HG02840 (cell line): ENCODE measurements around the gene DTL.

Experiments
- ATAC-seq: cut with Tn5 transposase; IDR thresholded peaks from one replicate; pipeline ENCODE4 v1.9.1; 2021; ENCODE audit warnings: mild to moderate bottlenecking, moderate library complexity, moderate number of reproducible peaks; ENCODE audit not compliant: unreplicated experiment, low FRiP score

DTL gene

GRCh38 chr1:212121779-212122178 lies 86.2 kb downstream of the DTL start:
- ATAC-seq: no peak

DNA sequence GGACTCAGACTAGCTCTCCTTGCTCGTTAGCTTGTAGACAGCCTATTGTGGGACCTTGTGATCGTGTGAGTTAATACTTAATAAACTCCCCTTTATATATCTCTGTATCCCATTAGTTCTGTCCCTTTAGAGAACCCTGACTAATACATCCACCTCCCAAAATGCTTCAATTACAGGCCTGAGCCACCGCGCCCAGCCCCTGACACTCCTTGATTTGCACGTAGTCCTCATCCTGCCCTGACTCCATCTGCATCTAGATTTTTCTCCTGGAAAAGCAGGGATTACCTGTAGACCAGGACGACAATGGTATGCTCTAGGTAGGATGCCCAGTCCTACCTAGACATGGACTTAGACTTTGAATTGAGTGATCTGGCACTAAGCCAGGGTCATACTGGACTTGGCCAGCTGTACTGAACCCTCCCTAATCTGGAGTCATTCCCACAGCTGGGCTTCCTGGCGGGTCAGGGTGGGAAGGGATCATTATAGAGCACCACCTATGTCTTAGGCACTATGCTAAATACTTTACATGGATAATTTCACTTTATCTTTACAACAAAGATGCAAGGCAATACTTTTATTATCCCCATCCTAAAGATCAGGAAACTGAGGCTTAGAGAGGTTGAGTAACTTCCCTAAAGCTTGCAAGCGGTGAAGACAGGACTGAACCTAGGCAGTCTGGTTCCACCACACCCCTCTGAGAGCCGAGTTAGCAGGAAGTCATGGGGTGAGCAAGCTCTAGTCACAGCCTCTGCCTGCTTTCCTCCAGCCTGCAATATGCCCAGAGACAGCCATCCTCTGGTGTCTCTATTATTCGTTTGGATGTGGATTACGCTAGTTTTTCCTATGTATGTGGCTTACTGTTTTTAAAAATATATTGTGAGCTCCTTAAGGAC lies 89.4 kb downstream of the DTL start:
- no peak for ATAC-seq

DNA sequence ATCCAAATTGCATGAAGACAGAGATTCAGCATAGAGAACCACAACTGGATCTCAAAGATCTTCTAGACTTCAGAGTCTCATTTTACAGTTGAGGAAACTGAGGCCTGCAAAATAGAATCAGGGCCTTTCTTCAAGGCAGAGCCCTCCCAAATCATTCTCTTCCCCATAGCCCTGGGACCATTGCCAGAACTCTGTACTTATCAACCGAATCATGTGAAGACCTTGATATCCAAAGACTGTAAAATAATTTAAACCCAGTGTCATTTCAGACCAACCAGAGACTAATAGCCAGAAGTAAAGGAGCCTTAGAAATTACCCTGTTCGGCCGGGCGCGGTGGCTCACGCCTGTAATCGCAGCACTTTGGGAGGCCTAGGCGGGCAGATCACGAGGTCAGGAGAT lies 90.1 kb downstream of the DTL start:
- no peak for ATAC-seq

GRCh38 chr1:212127221-212127620 lies 91.7 kb downstream of the DTL start:
- no peak for ATAC-seq

DNA sequence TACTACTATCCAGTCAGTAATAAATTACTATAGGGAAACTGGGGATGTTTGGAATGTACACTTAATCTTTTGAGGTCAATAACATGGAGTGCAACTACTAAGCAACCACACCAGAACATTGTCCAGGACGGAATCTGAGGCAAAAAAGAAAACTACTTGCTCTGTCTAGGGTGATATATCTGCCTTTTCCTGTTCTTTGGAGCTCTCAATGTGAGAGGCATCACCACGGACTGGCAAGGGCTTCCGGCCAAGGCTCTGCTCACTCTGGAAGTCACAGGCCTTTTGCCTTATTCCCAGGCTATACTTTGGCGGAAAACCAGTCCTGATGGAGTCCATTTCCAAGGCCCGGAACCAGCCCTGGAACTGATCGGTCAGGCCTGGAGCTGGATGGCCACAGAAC lies 94.2 kb downstream of the DTL start:
- no peak for ATAC-seq

GRCh38 chr1:212132025-212132424 lies 96.5 kb downstream of the DTL start:
- ATAC-seq: no peak

DNA sequence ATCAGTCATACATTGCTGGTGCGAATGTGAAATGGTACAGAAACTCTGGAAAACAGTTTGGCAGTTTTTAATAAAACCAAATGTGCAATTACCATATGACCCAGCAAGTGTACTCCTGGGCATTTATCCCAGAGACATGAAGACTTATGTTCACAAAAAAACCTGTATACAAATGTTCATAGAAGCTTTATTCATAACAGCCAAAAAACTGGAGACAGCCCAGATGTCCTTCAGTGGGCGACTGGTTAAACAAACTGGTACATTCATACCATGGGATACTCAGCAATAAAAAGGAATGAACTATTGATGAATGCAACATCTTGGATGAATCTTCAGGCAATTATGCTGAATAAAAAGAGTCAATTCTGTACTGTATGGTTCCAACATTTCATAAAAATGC lies 97.8 kb downstream of the DTL start:
- no peak for ATAC-seq

DNA sequence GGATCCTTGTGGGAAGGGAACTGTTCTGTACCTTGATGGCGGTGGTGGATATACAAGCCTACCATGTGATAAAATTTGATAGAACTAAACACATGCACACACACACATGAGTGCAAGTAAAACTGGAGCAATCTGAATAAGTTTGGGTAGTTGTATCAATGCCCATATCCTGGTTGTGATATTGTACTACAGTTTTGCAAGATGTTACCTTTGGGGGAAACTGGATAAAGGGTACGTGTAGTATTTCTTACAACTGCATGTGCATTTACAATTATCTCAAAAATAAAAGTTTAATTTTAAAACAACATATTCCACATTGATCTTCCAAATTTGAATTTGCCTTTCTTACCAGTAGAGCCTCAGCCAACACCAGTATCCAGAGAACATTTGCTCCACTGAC lies 99.6 kb downstream of the DTL start:
- ATAC-seq: no peak

- ATAC-seq: no peak
Observed at GRCh38 chr1:212137854-212138253, 102.3 kb downstream of the DTL start.

DNA sequence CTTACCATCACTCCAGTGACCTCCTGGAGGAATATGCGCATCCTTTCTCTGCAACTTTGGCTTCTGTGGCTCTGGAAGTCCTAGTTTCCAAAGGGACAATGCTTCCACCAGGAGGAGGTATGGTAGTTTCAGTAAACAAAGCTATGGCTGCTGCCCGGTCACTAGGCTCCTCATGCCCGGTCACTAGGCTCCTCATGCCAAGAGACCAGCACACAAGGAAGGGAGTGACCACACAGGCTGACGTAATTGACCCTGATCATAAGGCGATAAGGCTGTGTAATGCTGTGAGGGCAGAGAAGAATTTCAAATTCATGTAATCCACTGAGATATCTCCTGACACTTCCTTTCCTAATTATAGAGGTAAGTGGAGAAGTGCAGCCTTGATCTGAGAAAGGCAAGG lies 102.9 kb downstream of the DTL start:
- no peak for ATAC-seq

- ATAC-seq: no peak
Observed at GRCh38 chr1:212139526-212140135, 104.1 kb downstream of the DTL start.

- no peak for ATAC-seq
Observed at GRCh38 chr1:212141404-212141803, 105.9 kb downstream of the DTL start.

DNA sequence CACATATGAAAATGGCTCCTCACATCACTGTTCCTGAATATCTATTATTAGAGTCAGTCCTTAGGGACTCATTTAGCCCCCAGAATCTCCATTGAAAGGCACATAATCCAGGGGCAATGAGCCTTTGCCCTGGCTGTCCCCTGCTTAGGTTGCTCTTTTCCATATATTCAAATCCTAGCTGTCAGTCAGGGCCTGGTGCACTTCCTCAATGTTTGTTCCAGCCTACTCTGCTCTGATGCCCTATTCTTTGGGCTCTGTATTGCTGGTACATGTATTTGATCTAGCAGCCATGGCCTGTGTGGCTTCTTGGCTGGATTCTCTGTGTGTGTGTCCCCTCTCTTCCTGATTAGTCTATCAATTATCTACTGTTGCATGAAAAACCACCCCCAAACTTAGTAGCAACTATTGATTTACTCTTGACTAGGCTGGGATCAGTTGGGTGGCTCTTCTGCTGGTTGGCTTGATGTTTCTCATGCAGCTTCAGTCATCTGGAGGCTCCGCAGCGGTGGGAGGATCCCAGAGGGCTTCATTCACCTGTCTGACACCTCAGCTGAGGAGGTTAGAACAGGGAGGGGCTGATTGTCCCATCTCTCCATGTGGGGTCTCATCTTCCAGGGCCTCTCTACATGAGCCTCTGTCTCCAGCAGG lies 107.5 kb downstream of the DTL start:
- no peak for ATAC-seq

GRCh38 chr1:212147581-212148033 lies 112.1 kb downstream of the DTL start:
- no peak for ATAC-seq

GRCh38 chr1:212149566-212149965 lies 114.0 kb downstream of the DTL start:
- no peak for ATAC-seq

- no peak for ATAC-seq
Observed at GRCh38 chr1:212152308-212152693, 116.8 kb downstream of the DTL start.

- ATAC-seq: no peak
Observed at GRCh38 chr1:212152869-212153268, 117.3 kb downstream of the DTL start.

- no peak for ATAC-seq
Observed at GRCh38 chr1:212153635-212154034, 118.1 kb downstream of the DTL start.
